ENCODE results near the gene BAZ2B.

- no peak for TF ChIP-seq POLR2A (IDR thresholded peaks at IDR 0.05)
- TF ChIP-seq POLR2AphosphoS5 (IDR thresholded peaks at IDR 0.05): no peak
- no peak for TF ChIP-seq CTCF (IDR thresholded peaks at IDR 0.05)
These were observed 169.5 kb downstream of the BAZ2B start for GRCh38 chr2:159446817-159447216.
